Hepatocyte (in vitro differentiated cells): ENCODE results near the gene TMEM223. TPM values are rescaled to one million over a fixed set of nuclear protein-coding genes. Genes with fewer than 3 reads are reported as not detected.

Source experiments
- DNase-seq: peaks from one replicate; pipeline ENCODE4 v3.0.0-alpha.2; 2016; ENCODE audit warnings: low spot score
- H2AFZ ChIP-seq: fragments of 200-600 bp; sonication (generic); 2 replicates; pipeline ENCODE4 v1.6.0; 2016; ENCODE audit warnings: antibody characterized with exemption, mild to moderate bottlenecking
- H3K27ac ChIP-seq: fragments of 200-600 bp; sonication (generic); 2 replicates; pipeline ENCODE4 v1.5.1; 2016; ENCODE audit warnings: mild to moderate bottlenecking
- H3K27me3 ChIP-seq: fragments of 200-600 bp; sonication (generic); 2 replicates; pipeline ENCODE4 v1.6.1; 2016
- H3K36me3 ChIP-seq: fragments of 200-600 bp; sonication (generic); replicated peaks from 2 replicates; pipeline ENCODE4 v1.5.1; 2016; ENCODE audit warnings: low read depth; ENCODE audit not compliant: insufficient read depth
- H3K4me1 ChIP-seq: fragments of 200-600 bp; sonication (generic); 2 replicates; pipeline ENCODE4 v1.5.1; 2016; ENCODE audit warnings: mild to moderate bottlenecking, moderate library complexity; ENCODE audit not compliant: insufficient read depth
- H3K4me2 ChIP-seq: fragments of 200-600 bp; sonication (generic); 2 replicates; pipeline ENCODE4 v1.6.0; 2016
- H3K4me3 ChIP-seq: fragments of 200-600 bp; sonication (generic); 2 replicates; pipeline ENCODE4 v1.5.1; 2016; ENCODE audit warnings: mild to moderate bottlenecking
- H3K79me2 ChIP-seq: fragments of 200-600 bp; sonication (generic); 2 replicates; pipeline ENCODE4 v1.6.0; 2017; ENCODE audit warnings: mild to moderate bottlenecking
- H3K9me2 ChIP-seq: fragments of 200-600 bp; sonication (generic); replicated peaks from 2 replicates; pipeline ENCODE4 v1.6.0; 2017; ENCODE audit warnings: mild to moderate bottlenecking; ENCODE audit not compliant: insufficient read depth
- H3K9me3 ChIP-seq: fragments of 200-600 bp; sonication (generic); 2 replicates; pipeline ENCODE4 v1.5.1; 2016; ENCODE audit warnings: low read depth, mild to moderate bottlenecking
- H4K20me1 ChIP-seq: fragments of 200-600 bp; sonication (generic); 2 replicates; pipeline ENCODE4 v1.6.0; 2016; ENCODE audit warnings: mild to moderate bottlenecking; ENCODE audit not compliant: insufficient read depth, poor library complexity, severe bottlenecking
- CTCF ChIP-seq: fragments of 200-600 bp; sonication (generic); IDR thresholded peaks from 2 replicates; pipeline ENCODE4 v1.5.1; 2016; ENCODE audit warnings: antibody characterized with exemption, mild to moderate bottlenecking; ENCODE audit not compliant: poor library complexity
- EZH2 ChIP-seq: fragments of 200-600 bp; sonication (generic); IDR thresholded peaks from 2 replicates; pipeline ENCODE4 v1.6.1; 2016; ENCODE audit warnings: antibody characterized with exemption, mild to moderate bottlenecking, borderline replicate concordance
- EZH2phosphoT487 ChIP-seq: fragments of 200-600 bp; sonication (generic); IDR thresholded peaks from one replicate; pipeline ENCODE4 v1.6.1; 2018; ENCODE audit warnings: antibody characterized with exemption, mild to moderate bottlenecking, low read depth, moderate library complexity; ENCODE audit not compliant: unreplicated experiment, severe bottlenecking
- WGBS: methylation state at CpG from one replicate; pipeline ENCODE4 v1.1.6; 2016; ENCODE audit warnings: low lambda C conversion rate; ENCODE audit errors: missing lambda C conversion rate; 5-methylcytosine and 5-hydroxymethylcytosine counted together
- polyA plus RNA-seq: library from polyadenylated mRNA; unstranded; fragments of >200 nt; fragmentation: Nextera tagmentation; extraction: Ambion mirVana; gene quantifications from 2 replicates; pipeline ENCODE4 v1.2.1, GENCODE V29; 2016
- total RNA-seq: library from RNA; depleted of rRNA; stranded (reverse); fragments of >200 nt; gene quantifications from 2 replicates; pipeline ENCODE4 v1.2.3, GENCODE V29; 2014

TMEM223 gene
- total and polyA plus RNA-seq, 2 experiments from 2014 or later = 28.4 to 30.3 TPM

DNA sequence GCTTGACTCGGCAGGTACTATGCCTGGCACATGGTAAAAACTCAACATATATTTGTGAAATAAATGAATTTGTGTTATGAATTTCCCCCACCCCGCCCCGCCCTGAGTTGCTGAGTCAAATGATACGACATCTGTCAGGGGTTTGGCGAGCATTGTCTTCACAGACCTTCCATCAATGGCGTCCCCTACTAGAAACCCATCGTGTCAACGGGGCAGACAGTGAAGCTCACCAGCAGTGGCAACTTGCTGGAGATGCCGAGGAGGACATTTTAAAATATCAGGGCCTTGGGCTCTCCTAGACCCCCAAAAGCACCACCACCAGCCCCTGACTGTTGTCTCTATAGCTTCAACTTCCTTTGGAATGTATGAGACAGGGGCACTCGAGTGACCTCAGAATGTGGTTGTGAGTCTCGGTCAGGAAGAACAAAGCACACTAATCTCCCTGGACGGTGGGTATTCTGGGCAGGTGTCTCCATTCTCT, 14.2 kb upstream of the TMEM223 start:
- Histone ChIP-seq H3K4me1 (peaks cover 19% of the 10 kb centered on the region), H3K27me3 (no peaks in the 10 kb centered on the region), H3K9me2 (no peaks in the 10 kb centered on the region), H4K20me1 (no peaks in the 10 kb centered on the region), H3K4me2 (peak overlapping the region; percentile 83), H3K9me3 (no peaks in the 10 kb centered on the region), H3K4me3 (peak overlapping the region; percentile 47), H2AFZ (peak overlapping the region; percentile 62), H3K79me2 (peaks cover 31% of the 10 kb centered on the region), H3K36me3 (no peaks in the 10 kb centered on the region), H3K27ac (peak overlapping the region; percentile 86)
- 34% methylated on average over 12 of the region's 12 CpGs for WGBS
- DNase-seq = no peak
- TF ChIP-seq CTCF = no peak
- no peak for TF ChIP-seq EZH2
- TF ChIP-seq EZH2phosphoT487 = no peak

DNA sequence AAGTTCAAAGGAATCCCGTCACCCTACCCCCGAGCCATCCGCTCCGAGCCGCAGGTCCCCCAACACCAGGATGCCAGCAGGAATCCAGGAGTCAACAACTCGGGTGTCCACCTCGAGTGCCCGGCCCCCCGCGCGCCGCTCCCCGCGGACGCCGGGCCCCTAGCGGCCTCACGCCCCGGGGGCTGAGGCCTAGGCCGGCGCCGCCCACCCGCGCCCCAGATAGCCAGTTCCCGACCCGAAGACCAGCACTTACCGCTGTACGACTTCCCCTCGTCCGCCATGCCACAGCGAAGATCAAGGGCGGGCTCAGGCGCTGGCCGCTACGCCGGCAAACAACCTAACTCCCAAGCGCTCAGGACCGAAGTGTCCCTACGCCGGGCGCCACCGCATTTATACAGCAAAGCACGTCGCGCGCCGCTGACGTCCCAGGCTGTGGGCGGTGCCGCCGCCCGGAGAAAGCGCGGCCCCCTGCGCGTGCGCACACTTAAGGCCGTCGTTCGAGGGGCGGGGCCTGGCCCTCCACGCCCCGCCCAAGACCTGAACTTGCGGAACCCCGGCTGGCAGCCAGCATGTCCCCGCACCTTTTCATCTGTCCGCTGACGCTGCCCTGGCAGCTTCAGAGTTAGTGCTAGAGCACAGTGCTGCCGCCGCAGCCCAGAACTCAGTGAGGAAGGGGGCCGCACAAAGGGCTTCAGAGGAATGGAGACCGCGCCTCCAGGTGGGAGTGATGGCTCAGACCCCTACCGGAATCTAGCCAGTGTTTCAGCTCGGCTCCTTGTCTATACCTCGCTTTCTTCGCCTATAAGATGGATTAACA, 13.5 kb upstream of the TMEM223 start, which contains the start of gene NXF1:
NXF1 (minus strand) TSS at position 365 of the 817 bp plus-strand sequence; CDS start at position 281, 84 bp downstream.
- Histone ChIP-seq H3K27me3 (no peaks in the 10 kb centered on the region), H3K4me1 (peaks cover 19% of the 10 kb centered on the region), H3K4me3 (peak within 1 kb of the TSS; percentile 67), H3K36me3 (no peaks in the 10 kb centered on the region), H3K79me2 (peaks cover 32% of the 10 kb centered on the region), H3K9me3 (no peaks in the 10 kb centered on the region), H4K20me1 (no peaks in the 10 kb centered on the region), H2AFZ (peak within 1 kb of the TSS; percentile 62), H3K9me2 (no peaks in the 10 kb centered on the region), H3K27ac (peak within 1 kb of the TSS; percentile 86), H3K4me2 (peak within 1 kb of the TSS; percentile 83)
- peak; percentile 98 for DNase-seq
- TF ChIP-seq CTCF (peak; percentile 3), EZH2phosphoT487 (no peak)
- WGBS = 1% methylated on average over 74 of the region's 77 CpGs

DNA sequence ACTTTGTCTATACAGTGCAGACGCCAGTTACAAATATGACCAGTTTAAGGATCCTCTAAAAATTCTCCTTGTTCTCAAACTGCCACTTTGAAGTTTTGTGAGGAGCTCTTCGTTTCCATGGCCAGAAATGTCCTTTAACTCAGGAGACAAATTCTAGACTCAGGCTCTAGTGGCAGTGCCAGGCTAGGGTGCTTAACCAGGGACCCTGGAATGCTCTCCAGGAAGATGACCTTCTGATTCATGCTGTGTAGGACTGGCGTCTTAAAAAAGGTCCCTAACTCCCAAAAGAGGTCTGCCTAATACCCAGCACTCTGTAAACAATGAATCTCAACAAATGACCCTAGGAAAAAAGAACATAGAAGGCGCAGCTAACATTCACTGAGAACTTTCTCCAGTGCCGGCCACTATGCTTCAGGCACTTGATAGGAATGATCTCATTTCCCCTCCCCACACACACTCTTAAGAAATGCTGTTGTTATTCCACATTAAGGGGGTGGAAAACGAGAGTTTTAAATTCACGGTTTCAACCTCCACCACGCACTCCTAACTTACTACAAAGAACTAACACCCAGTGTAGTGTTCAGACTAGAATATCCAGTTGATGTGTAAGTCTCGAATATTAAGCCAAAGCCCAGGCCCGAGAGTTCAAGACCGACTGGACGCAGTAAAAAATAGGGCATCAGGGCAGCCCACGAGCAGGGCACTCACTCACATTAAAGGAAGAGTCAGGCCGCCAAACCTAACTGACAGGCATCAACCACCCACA, 12.7 kb upstream of the TMEM223 start:
- Histone ChIP-seq H3K4me1 (peaks cover 19% of the 10 kb centered on the region), H3K4me2 (peak overlapping the region; percentile 82), H3K27me3 (no peaks in the 10 kb centered on the region), H3K79me2 (peaks cover 32% of the 10 kb centered on the region), H2AFZ (no peak overlapping the region), H3K36me3 (no peaks in the 10 kb centered on the region), H4K20me1 (no peaks in the 10 kb centered on the region), H3K9me3 (no peaks in the 10 kb centered on the region), H3K4me3 (peak overlapping the region; percentile 67), H3K9me2 (no peaks in the 10 kb centered on the region), H3K27ac (peak overlapping the region; percentile 68)
- DNase-seq = peak; percentile 39
- 9% methylated on average over 14 of the region's 14 CpGs for WGBS
- TF ChIP-seq EZH2 = no peak
- no peak for TF ChIP-seq CTCF
- no peak for TF ChIP-seq EZH2phosphoT487
